ENCODE measurements around the gene VWA8. TPM values are rescaled to one million over a fixed set of nuclear protein-coding genes. Genes with fewer than 3 reads are reported as not detected.

Gene VWA8
- polyA plus RNA-seq, 1 donor (not counting 4 experiments of a cell fraction or from before 2014, with no cell fraction given), result 17.8 TPM

DNA sequence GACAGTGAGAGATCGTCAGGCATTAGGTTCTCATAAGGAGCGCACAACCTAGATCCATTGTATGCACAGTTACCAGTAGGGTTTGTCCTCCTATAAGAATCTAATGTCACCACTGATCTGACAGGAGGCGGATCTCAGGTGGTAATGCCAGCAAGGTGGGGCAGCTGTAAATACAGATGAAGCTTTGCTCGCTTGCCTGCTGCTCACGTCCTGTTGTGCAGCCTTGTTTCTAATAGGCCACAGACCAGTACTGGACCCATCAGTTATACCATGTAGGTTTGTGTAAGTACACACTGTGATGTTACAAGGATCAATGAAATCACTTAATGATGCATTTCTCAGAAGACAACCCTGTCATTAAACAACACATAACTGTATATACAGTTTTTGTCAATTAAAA, 23.5 kb downstream of the VWA8 start:
- Histone ChIP-seq H3K36me3 (ENCODE audit: control insufficient read depth in 2 of 2, extremely low read depth in 1 of 2, insufficient read depth in 2 of 2, low read length in 2 of 2) (peaks cover 0 to 1% of the 10 kb centered on the region in 2 experiments), H4K20me1 (ENCODE audit: control insufficient read depth, extremely low read depth, insufficient read depth, low read length) (peaks cover 3% of the 10 kb centered on the region), H2AFZ (ENCODE audit: control insufficient read depth, low read length) (no peak overlapping the region), H3K9ac (ENCODE audit: control insufficient read depth, extremely low read depth, insufficient read depth, low read length) (no peak overlapping the region), H3K4me2 (ENCODE audit: control insufficient read depth, extremely low read depth, insufficient read depth, low read depth, low read length) (no peak overlapping the region), H3K9me3 (ENCODE audit: control insufficient read depth, low read depth, low read length) (no peaks in the 10 kb centered on the region), H3K27me3 (ENCODE audit: control insufficient read depth, extremely low read depth, insufficient read depth, low read length) (no peaks in the 10 kb centered on the region), H3K27ac (ENCODE audit: control insufficient read depth, insufficient read depth, low read length) (no peak overlapping the region), H3K4me1 (ENCODE audit: control insufficient read depth, extremely low read depth, insufficient read depth, low read length) (no peaks in the 10 kb centered on the region), H3K4me3 (ENCODE audit: control insufficient read depth in 2 of 3, extremely low read depth in 1 of 3, insufficient read depth in 2 of 3, low read depth in 1 of 3, low read length in 3 of 3) (no peak overlapping the region), H3K79me2 (ENCODE audit: control insufficient read depth, insufficient read depth, low read length) (peaks cover 25% of the 10 kb centered on the region), H3K9me1 (ENCODE audit: control insufficient read depth, extremely low read depth, insufficient read depth, low read length) (no peaks in the 10 kb centered on the region)
- TF ChIP-seq EZH2 (IDR thresholded peaks at IDR 0.05; ENCODE audit: low read length), result no peak
- TF ChIP-seq, protein P1, sequence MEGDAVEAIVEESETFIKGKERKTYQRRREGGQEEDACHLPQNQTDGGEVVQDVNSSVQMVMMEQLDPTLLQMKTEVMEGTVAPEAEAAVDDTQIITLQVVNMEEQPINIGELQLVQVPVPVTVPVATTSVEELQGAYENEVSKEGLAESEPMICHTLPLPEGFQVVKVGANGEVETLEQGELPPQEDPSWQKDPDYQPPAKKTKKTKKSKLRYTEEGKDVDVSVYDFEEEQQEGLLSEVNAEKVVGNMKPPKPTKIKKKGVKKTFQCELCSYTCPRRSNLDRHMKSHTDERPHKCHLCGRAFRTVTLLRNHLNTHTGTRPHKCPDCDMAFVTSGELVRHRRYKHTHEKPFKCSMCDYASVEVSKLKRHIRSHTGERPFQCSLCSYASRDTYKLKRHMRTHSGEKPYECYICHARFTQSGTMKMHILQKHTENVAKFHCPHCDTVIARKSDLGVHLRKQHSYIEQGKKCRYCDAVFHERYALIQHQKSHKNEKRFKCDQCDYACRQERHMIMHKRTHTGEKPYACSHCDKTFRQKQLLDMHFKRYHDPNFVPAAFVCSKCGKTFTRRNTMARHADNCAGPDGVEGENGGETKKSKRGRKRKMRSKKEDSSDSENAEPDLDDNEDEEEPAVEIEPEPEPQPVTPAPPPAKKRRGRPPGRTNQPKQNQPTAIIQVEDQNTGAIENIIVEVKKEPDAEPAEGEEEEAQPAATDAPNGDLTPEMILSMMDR (optimal IDR thresholded peaks at IDR 0.05 in 1 of 3, IDR thresholded peaks at IDR 0.05 in 1 of 3, conservative IDR thresholded peaks at IDR 0.05 in 1 of 3; ENCODE audit: extremely low read depth in 1 of 3, insufficient read depth in 2 of 3, low read length in 3 of 3), result no peak
- dilution Hi-C loops (cut with MboI; ENCODE audit: extremely low pct_ligation_motif_present, low sequenced_read_pairs), result no loop called here
- FAIRE-seq (no peak), DNase-seq (ENCODE audit: low read depth, low spot score) (no peak)

DNA sequence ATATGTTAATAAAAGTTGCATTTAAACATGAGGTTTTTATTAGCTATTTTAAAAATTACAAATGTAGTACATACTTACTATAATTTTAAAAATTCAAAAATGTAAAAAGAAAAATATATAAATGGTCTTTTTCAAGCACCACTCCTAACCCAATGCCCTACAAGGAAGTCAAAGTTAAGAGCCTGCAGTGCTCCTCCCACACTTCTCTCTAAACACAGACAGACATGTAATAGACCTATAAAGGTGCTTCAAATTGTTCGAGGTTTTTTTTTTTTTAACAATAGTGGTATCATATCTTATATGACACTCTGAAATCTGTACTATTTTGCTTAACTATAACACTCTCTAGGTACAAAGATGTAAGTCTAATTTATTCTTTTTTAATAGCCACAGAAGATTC, 25.4 kb downstream of the VWA8 start:
- no peak overlapping the region for H2AFZ ChIP-seq (ENCODE audit: control insufficient read depth, low read length)
- H3K27me3 ChIP-seq (ENCODE audit: control insufficient read depth, extremely low read depth, insufficient read depth, low read length), result no peaks in the 10 kb centered on the region
- H3K9me3 ChIP-seq (ENCODE audit: control insufficient read depth, low read depth, low read length), result no peaks in the 10 kb centered on the region
- no peak for TF ChIP-seq EZH2 (IDR thresholded peaks at IDR 0.05; ENCODE audit: low read length)
- TF ChIP-seq, protein P1 (optimal IDR thresholded peaks at IDR 0.05 in 1 of 3, IDR thresholded peaks at IDR 0.05 in 1 of 3, conservative IDR thresholded peaks at IDR 0.05 in 1 of 3; ENCODE audit: extremely low read depth in 1 of 3, insufficient read depth in 2 of 3, low read length in 3 of 3), result no peak
- dilution Hi-C loops (cut with MboI; ENCODE audit: extremely low pct_ligation_motif_present, low sequenced_read_pairs), result no loop called here
- H3K9me1 ChIP-seq (ENCODE audit: control insufficient read depth, extremely low read depth, insufficient read depth, low read length), result no peaks in the 10 kb centered on the region
- H3K27ac ChIP-seq (ENCODE audit: control insufficient read depth, insufficient read depth, low read length), result no peak overlapping the region
- H3K4me3 ChIP-seq (ENCODE audit: control insufficient read depth in 2 of 3, extremely low read depth in 1 of 3, insufficient read depth in 2 of 3, low read depth in 1 of 3, low read length in 3 of 3), result no peak overlapping the region
- H3K4me1 ChIP-seq (ENCODE audit: control insufficient read depth, extremely low read depth, insufficient read depth, low read length), result no peaks in the 10 kb centered on the region
- peaks cover 18% of the 10 kb centered on the region for H3K79me2 ChIP-seq (ENCODE audit: control insufficient read depth, insufficient read depth, low read length)
- FAIRE-seq, result no peak
- DNase-seq (ENCODE audit: low read depth, low spot score), result no peak
- H3K9ac ChIP-seq (ENCODE audit: control insufficient read depth, extremely low read depth, insufficient read depth, low read length), result no peak overlapping the region
- H4K20me1 ChIP-seq (ENCODE audit: control insufficient read depth, extremely low read depth, insufficient read depth, low read length), result peaks cover 2% of the 10 kb centered on the region
- no peak overlapping the region for H3K4me2 ChIP-seq (ENCODE audit: control insufficient read depth, extremely low read depth, insufficient read depth, low read depth, low read length)
- H3K36me3 ChIP-seq (ENCODE audit: control insufficient read depth in 2 of 2, extremely low read depth in 1 of 2, insufficient read depth in 2 of 2, low read length in 2 of 2), result peaks cover 0 to 1% of the 10 kb centered on the region in 2 experiments
